ENCODE data around the gene MATR3.

MATR3 gene

DNA sequence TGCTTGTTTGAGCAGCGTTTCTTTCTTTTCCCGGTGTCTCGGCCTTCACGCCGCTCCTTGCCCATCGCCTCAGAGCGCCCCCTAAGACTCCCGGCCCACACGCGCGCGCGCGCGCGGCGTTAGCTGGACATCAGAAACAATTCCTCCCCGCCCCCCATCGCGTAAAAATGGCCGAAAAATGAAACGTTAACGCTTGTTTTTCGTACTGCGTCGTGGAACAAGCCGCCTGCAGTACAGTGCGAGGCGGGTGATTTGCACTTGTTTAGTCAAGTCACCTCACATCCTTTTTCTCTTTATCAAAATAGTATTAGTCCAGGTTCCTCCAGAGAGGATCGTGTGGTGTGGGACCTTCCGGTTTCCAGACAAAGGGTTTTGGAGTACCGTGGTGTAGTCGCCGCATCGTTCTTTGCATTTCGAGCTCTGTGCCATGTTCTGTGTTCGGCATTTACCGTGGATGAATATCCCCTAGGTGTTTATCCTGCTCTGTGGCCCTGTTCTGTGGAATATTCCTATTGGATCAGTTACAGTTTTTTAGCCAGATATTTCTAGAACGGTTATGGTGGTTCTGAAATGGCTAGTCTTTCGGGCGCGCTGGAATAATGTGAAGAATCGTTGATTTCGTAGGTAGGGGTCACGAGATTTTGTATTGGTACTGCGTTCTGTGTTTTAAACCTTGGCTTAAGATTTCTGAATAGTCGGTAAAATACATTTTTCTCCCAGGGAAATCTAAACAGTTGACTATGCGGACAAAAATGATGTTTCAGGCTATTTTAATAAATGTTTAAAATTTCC, 1.0 kb downstream of the MATR3 start:
- TF ChIP-seq, protein P1, sequence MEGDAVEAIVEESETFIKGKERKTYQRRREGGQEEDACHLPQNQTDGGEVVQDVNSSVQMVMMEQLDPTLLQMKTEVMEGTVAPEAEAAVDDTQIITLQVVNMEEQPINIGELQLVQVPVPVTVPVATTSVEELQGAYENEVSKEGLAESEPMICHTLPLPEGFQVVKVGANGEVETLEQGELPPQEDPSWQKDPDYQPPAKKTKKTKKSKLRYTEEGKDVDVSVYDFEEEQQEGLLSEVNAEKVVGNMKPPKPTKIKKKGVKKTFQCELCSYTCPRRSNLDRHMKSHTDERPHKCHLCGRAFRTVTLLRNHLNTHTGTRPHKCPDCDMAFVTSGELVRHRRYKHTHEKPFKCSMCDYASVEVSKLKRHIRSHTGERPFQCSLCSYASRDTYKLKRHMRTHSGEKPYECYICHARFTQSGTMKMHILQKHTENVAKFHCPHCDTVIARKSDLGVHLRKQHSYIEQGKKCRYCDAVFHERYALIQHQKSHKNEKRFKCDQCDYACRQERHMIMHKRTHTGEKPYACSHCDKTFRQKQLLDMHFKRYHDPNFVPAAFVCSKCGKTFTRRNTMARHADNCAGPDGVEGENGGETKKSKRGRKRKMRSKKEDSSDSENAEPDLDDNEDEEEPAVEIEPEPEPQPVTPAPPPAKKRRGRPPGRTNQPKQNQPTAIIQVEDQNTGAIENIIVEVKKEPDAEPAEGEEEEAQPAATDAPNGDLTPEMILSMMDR (IDR thresholded peaks at IDR 0.05; ENCODE audit: insufficient read depth, missing control alignments), result peak; percentile 41
- no peak for FAIRE-seq
- no peak for DNase-seq (ENCODE audit: insufficient read length, low spot score)

GRCh38 chr5:139295346-139296057, 2.0 kb downstream of the MATR3 start:
- TF ChIP-seq, protein P1 (IDR thresholded peaks at IDR 0.05; ENCODE audit: insufficient read depth, missing control alignments), result no peak
- FAIRE-seq, result no peak
- no peak for DNase-seq (ENCODE audit: insufficient read length, low spot score)

DNA sequence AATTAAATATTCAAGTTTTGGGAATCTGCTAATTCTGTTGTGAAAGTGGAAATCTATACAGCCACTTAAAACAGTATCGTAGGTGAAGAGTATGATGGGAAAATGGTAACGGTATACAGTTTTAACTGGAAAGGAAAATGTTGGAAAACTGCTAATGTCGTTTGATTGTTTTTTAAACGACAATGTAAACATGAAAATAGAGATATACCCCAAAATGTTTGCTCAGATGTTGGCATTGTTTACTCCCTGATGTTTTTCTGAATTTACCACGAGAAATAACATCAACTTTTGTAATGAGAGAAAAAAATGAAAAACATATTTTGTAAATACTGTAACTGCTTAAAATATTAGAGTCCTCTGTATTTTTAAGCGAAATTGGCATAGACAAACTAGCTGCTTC, 2.7 kb downstream of the MATR3 start:
- FAIRE-seq, result no peak
- no peak for DNase-seq (ENCODE audit: insufficient read length, low spot score)
- TF ChIP-seq, protein P1 (IDR thresholded peaks at IDR 0.05; ENCODE audit: insufficient read depth, missing control alignments), result no peak

DNA sequence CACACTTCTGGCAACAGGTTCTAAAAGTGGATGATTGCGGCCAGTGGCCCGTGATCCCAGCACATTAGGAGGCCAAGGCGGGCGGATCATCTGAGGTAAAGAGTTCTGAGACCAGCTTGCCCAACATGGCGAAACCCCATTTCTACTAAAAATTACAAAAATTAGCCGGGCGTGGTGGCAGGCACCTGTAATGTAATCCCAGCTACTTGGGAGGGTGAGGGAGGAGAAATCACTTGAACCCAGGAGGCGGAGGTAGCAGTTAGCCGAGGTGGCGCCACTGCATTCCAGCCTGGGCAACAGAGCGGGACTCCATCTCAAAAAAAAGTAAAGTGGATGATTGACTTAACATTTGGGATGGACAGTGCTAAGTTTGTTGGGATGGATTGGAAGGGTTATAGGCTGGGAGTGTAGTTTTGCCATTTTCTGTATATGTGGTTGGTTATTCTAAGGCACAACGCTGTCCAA, 3.4 kb downstream of the MATR3 start:
- TF ChIP-seq, protein P1 (IDR thresholded peaks at IDR 0.05; ENCODE audit: insufficient read depth, missing control alignments), result no peak
- DNase-seq (ENCODE audit: insufficient read length, low spot score) (no peak), FAIRE-seq (no peak)

GRCh38 chr5:139297439-139298133, 4.0 kb downstream of the MATR3 start:
- FAIRE-seq (no peak), DNase-seq (ENCODE audit: insufficient read length, low spot score) (no peak)
- TF ChIP-seq, protein P1 (IDR thresholded peaks at IDR 0.05; ENCODE audit: insufficient read depth, missing control alignments), result no peak

- TF ChIP-seq, protein P1 (IDR thresholded peaks at IDR 0.05; ENCODE audit: insufficient read depth, missing control alignments), result no peak
- DNase-seq (ENCODE audit: insufficient read length, low spot score) (no peak), FAIRE-seq (no peak)
Measured at GRCh38 chr5:139298242-139298641, 4.7 kb downstream of the MATR3 start.

Measured in D721Med (cell line).